ENCODE data around the gene C22orf15.

C22orf15 gene

GRCh38 chr22:23751441-23751996, 11.3 kb upstream of the C22orf15 start:
- peak; percentile 34 for DNase-seq

DNA sequence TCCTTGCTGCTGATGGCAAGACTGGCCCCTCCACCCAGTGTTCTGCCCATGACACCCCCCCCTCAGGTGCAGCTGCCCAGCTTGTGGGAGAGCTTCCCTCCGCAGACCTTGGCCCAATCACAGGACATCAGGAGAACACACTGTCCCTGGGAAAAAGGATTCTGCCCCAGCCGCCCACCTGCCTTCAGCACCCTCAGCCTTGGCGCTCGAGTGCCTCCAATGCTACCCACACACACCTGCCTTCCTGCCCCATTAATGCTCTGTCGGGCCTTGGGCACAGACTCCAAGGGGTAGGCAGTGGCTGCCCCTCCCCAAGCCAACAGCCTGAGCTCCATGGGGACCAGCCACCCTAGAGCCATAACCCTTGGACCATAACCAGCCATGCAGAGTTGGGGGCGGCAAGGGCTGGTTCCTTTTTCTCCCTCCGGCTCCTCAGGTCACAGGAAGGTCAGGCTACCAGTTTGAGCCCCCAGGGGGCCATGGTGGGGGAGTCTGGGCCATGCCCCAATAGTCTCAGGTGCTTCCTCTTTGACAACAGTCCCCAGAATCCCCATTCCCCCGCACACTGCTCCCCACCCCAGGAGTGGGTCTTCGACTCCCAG, 10.6 kb upstream of the C22orf15 start:
- DNase-seq, result no peak

GRCh38 chr22:23752750-23753149, 10.0 kb upstream of the C22orf15 start:
- DNase-seq, result no peak

DNA sequence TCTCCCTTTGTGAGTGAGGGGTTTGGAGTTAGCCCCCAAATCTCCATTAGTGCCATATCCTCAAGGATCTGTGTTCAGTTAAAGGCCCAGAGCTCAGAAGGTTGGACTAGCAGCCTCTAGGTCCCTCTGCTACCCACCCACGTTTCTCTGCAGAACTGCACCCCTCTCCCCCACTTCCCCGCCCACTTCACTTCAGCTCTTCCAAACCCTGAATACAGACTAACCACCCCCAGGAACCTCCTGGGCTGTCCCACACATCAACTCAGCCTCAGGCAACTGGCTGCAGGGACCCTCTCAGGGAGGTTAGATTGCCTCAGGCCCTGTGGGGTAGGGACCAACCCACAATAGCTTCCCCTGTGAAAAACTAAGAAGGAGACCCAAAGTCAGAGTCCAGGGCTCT, 9.4 kb upstream of the C22orf15 start:
- no peak for DNase-seq

DNA sequence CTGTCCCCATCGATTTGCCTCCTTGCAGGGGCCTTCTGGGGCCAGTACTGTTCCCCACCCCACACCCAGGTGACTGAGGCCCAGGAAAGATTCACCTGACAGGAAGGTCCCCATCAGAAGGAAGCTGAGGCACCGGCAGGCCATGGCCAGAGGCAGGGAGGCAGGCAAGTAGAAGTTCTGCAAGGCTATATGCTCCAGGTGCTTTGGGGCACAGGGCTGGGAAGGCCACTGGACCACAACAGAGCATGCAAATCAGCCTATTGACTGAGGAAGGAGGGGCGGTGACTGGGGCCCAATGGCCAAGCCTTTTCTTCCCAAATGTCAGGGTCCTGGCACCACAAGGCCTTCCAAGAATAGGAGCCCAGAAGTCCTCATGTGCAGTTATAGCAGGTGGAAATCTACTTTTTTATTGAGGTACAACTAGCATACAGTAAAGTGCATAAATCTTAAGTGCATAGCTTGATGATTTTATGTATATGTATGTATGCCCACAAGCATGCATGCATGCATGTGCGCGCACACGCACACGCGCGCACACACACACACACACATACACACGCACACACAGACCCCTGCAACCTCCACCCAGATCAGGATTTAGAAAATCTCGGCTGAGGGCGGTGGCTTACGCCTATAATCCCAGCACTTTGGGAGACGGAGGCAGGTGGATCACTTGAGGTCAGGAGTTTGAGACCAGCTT, 8.4 kb upstream of the C22orf15 start, which contains the start of gene VPREB3:
VPREB3 (minus strand) TSS at position 206 of the 700 bp plus-strand sequence; CDS start at position 144, 62 bp downstream.
- no peak for DNase-seq

- DNase-seq, result no peak
Observed at GRCh38 chr22:23754980-23755636, 7.7 kb upstream of the C22orf15 start.

DNA sequence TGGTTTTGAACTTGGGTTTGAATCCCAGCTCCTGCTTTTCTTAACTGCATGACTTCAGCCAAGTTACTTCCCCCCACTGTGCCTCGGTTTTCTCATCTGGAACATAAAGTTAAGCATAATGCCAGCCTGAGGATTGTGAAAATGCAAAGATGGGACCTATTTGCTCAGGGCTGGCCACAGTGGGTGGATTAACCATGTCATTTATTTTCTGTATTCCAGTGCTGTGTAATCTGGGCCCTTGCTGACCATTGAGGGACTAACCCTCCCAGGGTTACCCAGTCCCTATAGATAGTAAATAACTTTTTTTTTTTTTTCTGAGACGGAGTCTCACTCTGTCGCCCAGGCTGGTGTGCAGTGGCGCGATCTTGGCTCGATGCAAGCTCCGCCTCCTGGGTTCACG, 7.1 kb upstream of the C22orf15 start:
- no peak for DNase-seq

- no peak for DNase-seq
Observed at GRCh38 chr22:23756891-23757290, 5.9 kb upstream of the C22orf15 start.

DNA sequence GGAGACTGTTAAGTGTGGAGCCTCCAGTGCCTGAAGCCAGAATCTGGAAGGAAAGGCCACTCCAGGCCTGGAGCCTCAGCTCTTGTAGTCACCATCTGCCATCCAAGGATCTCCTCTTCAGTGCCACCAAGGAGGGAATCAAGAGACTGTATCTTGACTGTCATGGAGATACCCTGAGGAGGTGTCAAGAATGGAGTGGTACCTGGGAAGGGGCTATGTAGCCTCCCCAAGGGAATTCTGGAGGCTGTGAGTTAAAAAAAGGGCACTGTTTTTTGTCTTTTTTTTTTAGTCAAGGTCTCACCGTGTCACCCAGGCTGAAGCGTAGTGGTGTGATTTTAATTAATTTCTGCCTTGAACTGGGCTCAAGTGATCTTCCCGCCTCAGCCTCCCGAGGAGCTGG, 3.2 kb upstream of the C22orf15 start:
- no peak for DNase-seq

DNA sequence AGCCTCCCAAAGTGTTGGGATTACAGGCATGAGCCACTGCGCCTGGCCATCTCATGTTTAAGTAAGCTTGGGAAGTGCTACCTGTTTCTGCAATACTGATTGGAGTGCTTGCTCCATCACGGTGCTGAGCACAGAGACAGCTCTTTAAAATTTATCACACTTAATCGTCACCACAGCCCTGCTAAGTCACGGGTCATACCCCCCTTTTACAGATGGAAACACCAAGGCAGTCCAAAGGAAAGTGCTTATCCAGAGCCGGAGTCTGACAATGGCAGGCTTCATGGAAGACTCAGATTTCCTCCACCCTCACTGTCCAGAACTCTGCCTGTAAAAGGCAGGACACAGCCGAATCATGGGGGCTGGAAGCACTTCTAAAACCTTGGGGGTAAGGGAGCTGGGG, 2.7 kb upstream of the C22orf15 start:
- no peak for DNase-seq

DNA sequence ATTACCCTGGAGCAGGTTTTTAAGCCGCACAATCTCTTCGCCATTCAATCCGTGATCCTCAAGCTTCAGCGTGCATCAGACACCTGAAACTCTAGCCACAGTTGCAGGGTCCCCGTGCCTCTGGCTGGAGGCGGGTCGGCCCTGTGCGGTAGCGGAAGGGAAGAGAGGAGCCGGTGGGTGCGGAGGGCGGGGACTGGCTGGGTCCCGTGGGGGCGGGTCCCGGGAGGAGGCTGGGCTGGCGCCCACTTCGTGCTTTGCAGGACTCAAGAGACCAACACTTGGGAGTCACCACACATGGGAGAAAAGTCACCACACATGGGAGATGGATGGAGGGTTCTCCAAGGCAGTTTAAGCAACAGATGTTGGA, 772 bp downstream of the C22orf15 start:
- peak; percentile 79 for DNase-seq

- no peak for DNase-seq
Observed at GRCh38 chr22:23763954-23764353, 1.2 kb downstream of the C22orf15 start.

DNA sequence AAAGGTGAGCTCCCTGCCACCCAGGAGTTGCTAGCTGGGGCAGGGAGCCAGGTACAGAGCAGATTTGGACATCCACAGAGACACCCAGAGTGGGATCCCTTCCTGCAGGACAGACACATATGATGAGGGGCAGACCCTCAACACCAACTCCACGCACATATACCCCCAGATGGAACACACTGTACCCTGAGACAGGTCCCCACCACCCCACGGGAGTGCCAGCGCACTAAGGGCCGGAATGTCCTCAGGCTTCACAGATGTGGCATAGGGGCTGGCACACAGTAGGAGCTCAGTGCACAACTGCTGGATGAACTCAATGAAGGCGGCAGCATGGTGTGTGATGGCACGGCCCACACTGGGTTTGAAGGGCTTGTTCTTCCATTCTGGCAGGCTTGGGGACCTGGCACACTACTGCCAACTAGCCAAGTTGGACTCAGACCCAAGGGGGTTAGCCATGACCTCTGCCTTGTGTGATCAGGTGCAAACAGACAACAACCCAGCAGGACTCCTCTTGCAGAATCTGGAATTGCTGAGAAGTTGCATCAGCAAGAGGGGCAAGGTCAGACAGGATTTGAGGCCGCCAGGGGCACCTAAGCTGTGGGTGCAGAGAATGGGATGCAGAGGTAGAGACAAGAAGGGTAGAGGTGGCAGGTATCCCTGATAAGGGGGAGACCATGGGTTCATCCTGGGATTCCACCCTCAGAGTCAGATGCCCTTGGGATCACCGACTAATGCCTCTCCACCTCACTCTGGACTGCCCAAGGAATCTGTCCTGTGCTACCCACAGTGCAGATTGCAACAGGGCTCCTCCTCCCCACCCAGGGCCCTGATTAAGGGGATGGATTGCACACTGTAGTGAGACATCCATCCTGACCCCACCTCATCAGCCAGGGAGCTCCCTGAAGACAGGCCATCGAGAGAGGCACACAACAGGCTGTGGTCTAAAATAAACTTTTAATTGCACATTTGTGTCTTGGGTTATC, 2.4 kb downstream of the C22orf15 start:
- no peak for DNase-seq

GRCh38 chr22:23767303-23767672, 4.5 kb downstream of the C22orf15 start:
- DNase-seq, result no peak

- DNase-seq, result peak; percentile 83
Observed at GRCh38 chr22:23767673-23768548, 5.1 kb downstream of the C22orf15 start, which contains the start of gene CHCHD10. TSS of gene CHCHD10 (minus strand) at chr22:23767972. CDS start at chr22:23767874, 98 bp downstream.

- no peak for DNase-seq
Observed at GRCh38 chr22:23769321-23769965, 6.7 kb downstream of the C22orf15 start.

DNA sequence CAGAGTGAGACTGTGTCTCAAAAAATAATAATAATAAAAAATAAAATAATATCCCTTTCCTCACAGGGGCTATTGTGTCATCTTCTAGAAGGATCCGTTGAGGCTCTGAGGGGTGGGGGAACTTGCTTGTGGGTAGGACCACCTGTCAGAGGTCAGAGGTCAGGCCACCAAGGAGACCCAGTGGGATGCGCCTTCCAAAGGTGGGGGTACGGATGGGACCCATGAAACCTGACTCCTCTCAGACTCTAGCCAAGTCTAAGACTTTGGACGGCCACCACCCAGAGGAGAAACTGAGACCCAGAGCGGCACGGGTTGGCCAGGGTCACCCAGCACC, 9.5 kb downstream of the C22orf15 start:
- DNase-seq, result no peak

- peak; percentile 82 for DNase-seq
Observed at GRCh38 chr22:23772649-23773473, 10.1 kb downstream of the C22orf15 start, which contains the start of gene MMP11. TSS of gene MMP11 (plus strand) at chr22:23772849. CDS start at chr22:23772871, 22 bp downstream.

- no peak for DNase-seq
Observed at GRCh38 chr22:23773483-23774113, 10.8 kb downstream of the C22orf15 start.

All from CD4-positive, alpha-beta T cell treated with Interleukin-6 for 4 hours (primary cell).